ENCODE measurements around the gene NEURL3. TPM values are rescaled to one million over a fixed set of nuclear protein-coding genes. Genes with fewer than 3 reads are reported as not detected.

The NEURL3 gene
- total RNA-seq (not detected in 2 replicates), polyA plus RNA-seq (0.08 TPM in 1 of 2 replicates, not detected in the other), polyA minus RNA-seq (not detected in 2 replicates), Bru-seq, nascent RNA (not detected), BruChase-seq, experiment 1, labeled RNA remaining after a 6-hour chase (percentile 8 among the genes with signal in this experiment), BruChase-seq, experiment 2, labeled RNA remaining after a 2-hour chase (not detected)
- polyA plus RNA-seq (2011; cell fraction: cytosol; rRNA removed) = 0.04 and 0.06 TPM in 2 replicates
- not detected in 2 replicates for polyA plus RNA-seq (2011; cell fraction: nucleus; rRNA removed)
- not detected in 2 replicates for polyA plus RNA-seq (2012)
- not detected for polyA minus RNA-seq (2011; cell fraction: cytosol; rRNA and poly(A)+ RNA removed)
- not detected in 2 replicates for polyA minus RNA-seq (2011; cell fraction: nucleus; rRNA and poly(A)+ RNA removed)
- long read RNA-seq = 0 reads

DNA sequence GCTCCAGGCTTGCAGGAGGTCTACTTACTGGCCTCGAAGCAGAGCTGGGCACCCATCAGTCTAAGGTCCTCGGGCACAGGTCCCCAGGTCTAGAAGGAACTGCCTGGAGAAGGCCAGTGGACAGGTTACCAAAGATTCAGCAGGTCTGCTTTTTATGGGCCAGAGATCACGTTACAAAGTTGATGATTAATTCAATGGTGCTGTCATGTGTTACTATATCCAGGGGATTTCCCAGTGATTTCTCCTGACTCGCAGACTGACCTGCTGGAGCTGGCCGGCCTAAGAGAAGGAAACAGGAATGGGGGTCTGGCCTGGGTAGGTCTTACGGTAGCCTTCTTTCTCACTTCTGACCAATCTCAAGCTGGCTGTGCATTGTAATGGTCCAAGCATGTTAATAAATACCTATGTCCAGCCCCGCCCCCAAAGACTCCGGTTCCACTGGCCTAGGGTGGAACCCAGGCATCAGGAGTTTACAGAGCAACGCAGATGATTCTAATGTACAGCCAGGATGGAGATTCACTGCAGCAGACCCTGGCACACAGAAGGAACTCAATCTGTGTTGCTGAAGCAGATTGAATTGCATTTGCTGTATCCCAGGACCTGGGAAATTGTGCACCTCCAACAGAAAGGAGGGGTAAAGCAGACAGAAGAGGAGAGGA, at the start of gene NEURL3:
TSS of gene NEURL3 (minus strand) at position 127 of the 659 bp plus-strand sequence. CDS start at position 56, 71 bp downstream.
- H3K4me1 ChIP-seq (ENCODE audit: control insufficient read depth, extremely low read depth, insufficient read depth, low read length) = no peaks in the 10 kb centered on the region
- H3K9me3 ChIP-seq (replicated peaks; ENCODE audit: control insufficient read depth, insufficient read depth, low read length) = no peaks in the 10 kb centered on the region
- intact Hi-C loops (cut with micrococcal nuclease) (loop anchor here (5.0 to 10.0 kb wide), 2 partner anchors 148 to 301 kb away; partner anchors contain the start of gene STARD7), dilution Hi-C loops (cut with MboI; ENCODE audit: extremely low pct_ligation_motif_present, low sequenced_read_pairs) (no loop called here)
- DNase-seq (ENCODE audit: low read depth, low spot score) (peak; percentile 68), FAIRE-seq (no peak)
- peaks cover 11 to 14% of the 10 kb centered on the region in 2 experiments for H3K27me3 ChIP-seq (ENCODE audit: control insufficient read depth in 2 of 2, insufficient read depth in 2 of 2, low read length in 2 of 2)
- H3K36me3 ChIP-seq (ENCODE audit: control insufficient read depth in 2 of 2, extremely low read depth in 1 of 2, insufficient read depth in 2 of 2, low read length in 2 of 2) = no peaks in the 10 kb centered on the region
- POLR2A ChIA-PET = no interaction called here
- H3K9ac ChIP-seq (replicated peaks; ENCODE audit: extremely low read depth, insufficient read depth, low read length) = no peak within 1 kb of the TSS
- no TSS peak for BruUV-seq (replicated peaks)
- H3K9me1 ChIP-seq (replicated peaks; ENCODE audit: control insufficient read depth, extremely low read depth, insufficient read depth, low read length) = no peaks in the 10 kb centered on the region
- TF ChIP-seq MYC (IDR thresholded peaks at IDR 0.05; ENCODE audit: low read depth, low read length) (no peak), POLR2A (IDR thresholded peaks at IDR 0.05; ENCODE audit: low read depth, low read length) (no peak), GATA2 (IDR thresholded peaks at IDR 0.05; ENCODE audit: insufficient read depth, insufficient read length, low read depth, low read length) (no peak), FOS (IDR thresholded peaks at IDR 0.05; ENCODE audit: borderline replicate concordance, insufficient read depth, low read length) (no peak), CTCF (IDR thresholded peaks at IDR 0.05; ENCODE audit: extremely low read depth in 1 of 2, insufficient read depth in 1 of 2, low read depth in 1 of 2, low read length in 2 of 2) (no peak), EZH2 (IDR thresholded peaks at IDR 0.05; ENCODE audit: borderline replicate concordance, low read depth, low read length, severe bottlenecking) (no peak), JUN (IDR thresholded peaks at IDR 0.05; ENCODE audit: borderline replicate concordance, insufficient read depth, insufficient read length, low read depth) (no peak), POLR2AphosphoS5 (IDR thresholded peaks at IDR 0.05; ENCODE audit: insufficient read depth, low read depth, low read length) (no peak)
- TF ChIP-seq, protein P1, sequence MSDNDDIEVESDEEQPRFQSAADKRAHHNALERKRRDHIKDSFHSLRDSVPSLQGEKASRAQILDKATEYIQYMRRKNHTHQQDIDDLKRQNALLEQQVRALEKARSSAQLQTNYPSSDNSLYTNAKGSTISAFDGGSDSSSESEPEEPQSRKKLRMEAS (IDR thresholded peaks at IDR 0.05; ENCODE audit: insufficient read depth, insufficient read length) = no peak
- no peaks in the 10 kb centered on the region for H3K79me2 ChIP-seq (ENCODE audit: control insufficient read depth, insufficient read depth, low read length)
- no peak within 1 kb of the TSS for H3K4me3 ChIP-seq (replicated peaks in 1 of 3; ENCODE audit: insufficient read depth in 1 of 3, low read depth in 1 of 3, low read length in 3 of 3)
- CTCF ChIA-PET = interaction anchor here (1.2 to 11.6 kb wide), 4 partner anchors 10 to 388 kb away, joined by 3 to 451 read pairs (median 4); no protein-coding TSS in a partner anchor
- no peak within 1 kb of the TSS for H2AFZ ChIP-seq (ENCODE audit: low read depth, low read length)
- no peak within 1 kb of the TSS for H3K4me2 ChIP-seq (ENCODE audit: insufficient read depth, low read length)
- H3K27ac ChIP-seq (ENCODE audit: insufficient read depth, low read depth, low read length) = no peak within 1 kb of the TSS
- no peaks in the 10 kb centered on the region for H4K20me1 ChIP-seq (replicated peaks; ENCODE audit: control insufficient read depth, extremely low read depth, insufficient read depth, low read length)

Measured in endothelial cell of umbilical vein (primary cell).